ENCODE measurements around the gene CDK5R2. TPM values are rescaled to one million over a fixed set of nuclear protein-coding genes. Genes with fewer than 3 reads are reported as not detected.

The CDK5R2 gene
- total and polyA plus RNA-seq, 2 of the 13 experiments (the other 11 are each of a cell fraction or from before 2014, with no cell fraction given), result not detected

- H3K4me3 ChIP-seq (replicated peaks in 1 of 3; ENCODE audit: insufficient read depth in 1 of 3, low read depth in 2 of 3, low read length in 3 of 3), result no peak overlapping the region
- no peaks in the 10 kb centered on the region for H3K9me3 ChIP-seq (ENCODE audit: low read length)
- H2AFZ ChIP-seq (ENCODE audit: low read length), result no peak overlapping the region
- peak overlapping the region; percentile 25; the same call in 1 of the 2 replicates for H3K4me2 ChIP-seq (ENCODE audit: low read depth, low read length)
- no peak overlapping the region for H3K27ac ChIP-seq (ENCODE audit: extremely low read length, insufficient read depth, low read length)
- 18% methylated on average over 26 of the region's 26 CpGs for WGBS (ENCODE audit: low lambda C conversion rate)
- H3K9ac ChIP-seq (ENCODE audit: insufficient read depth, low read depth, low read length), result no peak overlapping the region
- no peaks in the 10 kb centered on the region for H3K79me2 ChIP-seq (ENCODE audit: insufficient read depth, low read length)
- DNase-seq (ENCODE audit: low spot score) (no peak), ATAC-seq (peak; percentile 10), FAIRE-seq (no peak)
- ChIA-PET POLR2A (no interaction called here), CTCF (ENCODE audit: low intra/inter-chr PET ratio, low total read pairs) (interaction anchor here (1.4 to 1.5 kb wide), 2 partner anchors 22 to 174 kb away, joined by 7 to 9 read pairs; no protein-coding TSS in a partner anchor)
- in situ Hi-C loops (cut with HindIII; ENCODE audit: extremely low pct_ligation_motif_present, low pct_unique_long_range_greater_than_20kb) (no loop called here), intact Hi-C loops (cut with micrococcal nuclease; ENCODE audit: unreplicated experiment) (loop anchor here (10.0 kb wide), 1 partner anchor 116 kb away; no protein-coding TSS in a partner anchor)
- no peaks in the 10 kb centered on the region for H3K36me3 ChIP-seq (replicated peaks in 1 of 2; ENCODE audit: control insufficient read depth in 1 of 2, insufficient read depth in 2 of 2, low read length in 2 of 2)
- BruUV-seq (replicated peaks), result no TSS peak
- H4K20me1 ChIP-seq (ENCODE audit: insufficient read depth, low read length), result peaks cover 10% of the 10 kb centered on the region; the same call in 1 of the 2 replicates
- peaks cover 11% of the 10 kb centered on the region; the same call in 1 of the 2 replicates for H3K4me1 ChIP-seq (ENCODE audit: insufficient read depth, low read length)
- H3K27me3 ChIP-seq (ENCODE audit: control insufficient read depth in 1 of 2, insufficient read depth in 2 of 2, low read length in 2 of 2), result peaks cover 31 to 70% of the 10 kb centered on the region in 2 experiments
- TF ChIP-seq ZNF816 (CRISPR knock-in tag; IDR thresholded peaks at IDR 0.05; ENCODE audit: borderline replicate concordance), result no peak
- TF ChIP-seq SMC3 (IDR thresholded peaks at IDR 0.05; ENCODE audit: low read length), result no peak
- TF ChIP-seq ZNF580 (CRISPR knock-in tag; IDR thresholded peaks at IDR 0.05; ENCODE audit: borderline replicate concordance, low read depth), result no peak
- TF ChIP-seq, protein P1, sequence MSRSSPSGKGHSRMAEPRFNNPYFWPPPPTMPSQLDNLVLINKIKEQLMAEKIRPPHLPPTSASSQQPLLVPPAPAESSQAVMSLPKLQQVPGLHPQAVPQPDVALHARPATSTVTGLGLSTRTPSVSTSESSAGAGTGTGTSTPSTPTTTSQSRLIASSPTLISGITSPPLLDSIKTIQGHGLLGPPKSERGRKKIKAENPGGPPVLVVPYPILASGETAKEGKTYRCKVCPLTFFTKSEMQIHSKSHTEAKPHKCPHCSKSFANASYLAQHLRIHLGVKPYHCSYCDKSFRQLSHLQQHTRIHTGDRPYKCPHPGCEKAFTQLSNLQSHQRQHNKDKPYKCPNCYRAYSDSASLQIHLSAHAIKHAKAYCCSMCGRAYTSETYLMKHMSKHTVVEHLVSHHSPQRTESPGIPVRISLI (CRISPR knock-in tag; IDR thresholded peaks at IDR 0.05; ENCODE audit: borderline replicate concordance), result no peak
- no peak for TF ChIP-seq ZNF687 (CRISPR knock-in tag; IDR thresholded peaks at IDR 0.05)
- TF ChIP-seq GTF3A (CRISPR knock-in tag; conservative IDR thresholded peaks at IDR 0.05), result no peak
- TF ChIP-seq MIER2 (CRISPR knock-in tag; IDR thresholded peaks at IDR 0.05), result no peak
- TF ChIP-seq KLF15 (CRISPR knock-in tag; IDR thresholded peaks at IDR 0.05; ENCODE audit: borderline replicate concordance), result no peak
- TF ChIP-seq, protein P2, sequence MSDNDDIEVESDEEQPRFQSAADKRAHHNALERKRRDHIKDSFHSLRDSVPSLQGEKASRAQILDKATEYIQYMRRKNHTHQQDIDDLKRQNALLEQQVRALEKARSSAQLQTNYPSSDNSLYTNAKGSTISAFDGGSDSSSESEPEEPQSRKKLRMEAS (IDR thresholded peaks at IDR 0.05), result no peak
- TF ChIP-seq, protein P3, sequence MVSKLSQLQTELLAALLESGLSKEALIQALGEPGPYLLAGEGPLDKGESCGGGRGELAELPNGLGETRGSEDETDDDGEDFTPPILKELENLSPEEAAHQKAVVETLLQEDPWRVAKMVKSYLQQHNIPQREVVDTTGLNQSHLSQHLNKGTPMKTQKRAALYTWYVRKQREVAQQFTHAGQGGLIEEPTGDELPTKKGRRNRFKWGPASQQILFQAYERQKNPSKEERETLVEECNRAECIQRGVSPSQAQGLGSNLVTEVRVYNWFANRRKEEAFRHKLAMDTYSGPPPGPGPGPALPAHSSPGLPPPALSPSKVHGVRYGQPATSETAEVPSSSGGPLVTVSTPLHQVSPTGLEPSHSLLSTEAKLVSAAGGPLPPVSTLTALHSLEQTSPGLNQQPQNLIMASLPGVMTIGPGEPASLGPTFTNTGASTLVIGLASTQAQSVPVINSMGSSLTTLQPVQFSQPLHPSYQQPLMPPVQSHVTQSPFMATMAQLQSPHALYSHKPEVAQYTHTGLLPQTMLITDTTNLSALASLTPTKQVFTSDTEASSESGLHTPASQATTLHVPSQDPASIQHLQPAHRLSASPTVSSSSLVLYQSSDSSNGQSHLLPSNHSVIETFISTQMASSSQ (IDR thresholded peaks at IDR 0.05; ENCODE audit: low read depth), result no peak
- TF ChIP-seq, protein P3 (CRISPR knock-in tag; IDR thresholded peaks at IDR 0.05; ENCODE audit: borderline replicate concordance), result no peak
Measured at GRCh38 chr2:218980735-218981389, 21.4 kb downstream of the CDK5R2 start.
